GM21528 (cell line): ENCODE data around the gene SPTLC1.
"Not testable (repeated sequence)": the region's sequence is repeated elsewhere in the genome, so short reads cannot be mapped to it uniquely, and the experiment has no call there.

ENCODE experiments used
- ATAC-seq: cut with Tn5 transposase; IDR thresholded peaks from one replicate; pipeline ENCODE4 v1.9.1; 2021; ENCODE audit warnings: mild to moderate bottlenecking, moderate library complexity; ENCODE audit not compliant: unreplicated experiment, low FRiP score

The SPTLC1 gene

GRCh38 chr9:92141144-92142129 is 26.2 kb upstream of the SPTLC1 start:
- no peak for ATAC-seq

GRCh38 chr9:92140754-92141143 is 25.5 kb upstream of the SPTLC1 start:
- ATAC-seq: no peak

DNA sequence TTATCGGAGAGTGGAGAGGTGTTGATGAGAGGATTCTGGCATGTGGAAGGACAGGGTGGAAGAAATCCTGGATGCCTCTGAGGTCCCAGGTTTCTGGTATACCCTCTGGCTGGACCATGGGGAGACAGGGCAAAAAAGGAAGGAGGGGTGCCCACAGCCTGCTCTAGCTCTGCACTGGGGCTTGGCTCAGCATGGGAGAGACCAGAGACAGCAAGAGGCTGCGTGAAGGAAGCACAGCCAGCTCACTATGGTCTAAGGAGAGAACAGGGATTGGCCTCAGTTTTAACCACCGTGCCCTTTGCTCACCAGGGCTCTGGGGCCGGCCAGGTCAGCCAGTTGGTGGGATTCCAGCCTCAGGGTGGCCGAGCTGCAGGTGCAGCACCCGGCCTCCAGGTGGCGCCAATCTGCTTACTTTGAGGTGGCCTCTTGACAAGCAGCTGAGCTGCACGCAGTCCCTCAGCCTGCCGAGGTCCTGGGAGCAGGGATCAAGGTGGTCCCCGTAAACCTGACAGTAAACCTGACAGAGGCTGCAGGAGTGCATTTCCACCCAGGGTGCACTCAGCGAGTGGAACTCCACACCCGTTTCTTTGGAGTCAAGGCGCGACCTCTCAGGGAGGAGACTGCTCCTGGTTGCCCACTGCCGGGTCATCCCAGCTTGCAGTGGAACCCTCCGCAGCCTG is 25.0 kb upstream of the SPTLC1 start:
- ATAC-seq: no peak

- ATAC-seq: not testable (repeated sequence)
Measured at GRCh38 chr9:92138960-92139540, 23.8 kb upstream of the SPTLC1 start.

GRCh38 chr9:92138157-92138959 is 23.1 kb upstream of the SPTLC1 start:
- no peak for ATAC-seq

DNA sequence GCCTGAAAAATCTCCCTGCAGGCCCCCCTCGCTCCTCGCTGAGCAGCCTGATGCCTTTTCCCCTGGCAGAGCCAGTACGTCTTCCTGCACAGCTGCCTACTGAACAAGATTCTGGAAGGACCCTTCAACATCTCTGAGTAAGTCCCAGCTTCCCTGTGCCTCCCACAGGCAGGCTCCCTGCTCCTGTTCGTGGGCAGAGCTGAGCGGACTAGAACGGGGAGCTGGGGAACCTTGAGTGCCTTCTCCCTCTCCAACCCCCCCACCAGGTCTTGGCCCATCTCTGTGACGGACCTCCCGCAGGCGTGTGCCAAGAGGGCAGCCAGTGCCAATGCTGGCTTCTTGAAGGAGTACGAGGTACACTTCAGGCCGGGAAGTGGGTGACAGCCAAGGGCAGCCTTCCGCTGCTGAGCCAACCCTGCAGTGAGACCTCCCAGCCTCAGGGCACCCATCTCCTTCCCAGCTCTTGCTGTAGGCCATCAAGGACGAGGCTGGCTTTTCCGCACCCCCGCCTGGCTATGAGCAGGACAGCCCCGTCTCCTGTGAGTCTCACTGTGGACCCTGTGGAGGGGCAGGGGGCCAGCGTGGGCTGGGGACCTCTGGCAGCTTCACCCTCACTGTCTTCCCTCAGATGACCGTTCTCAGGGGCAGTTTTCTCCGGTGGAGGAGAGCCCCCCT is 21.1 kb upstream of the SPTLC1 start:
- ATAC-seq: no peak

DNA sequence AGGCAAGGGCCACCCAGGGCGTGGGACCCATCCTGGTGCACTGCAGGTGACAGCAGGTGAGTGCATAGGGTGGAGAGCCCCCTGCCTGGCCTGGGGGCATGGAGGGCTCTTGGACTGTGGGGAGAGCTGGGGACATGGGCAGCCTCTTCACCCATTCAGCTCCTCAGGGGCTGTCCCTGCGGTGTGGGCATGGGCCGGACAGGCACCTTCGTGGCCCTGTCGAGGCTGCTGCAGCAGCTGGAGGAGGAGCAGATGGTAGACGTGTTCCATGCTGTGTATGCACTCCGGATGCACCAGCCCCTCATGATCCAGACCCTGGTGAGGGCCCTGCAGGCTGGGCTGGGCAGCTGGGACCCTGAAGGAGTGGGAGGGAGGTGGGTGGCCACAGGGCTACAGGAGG is 20.4 kb upstream of the SPTLC1 start:
- ATAC-seq: no peak

GRCh38 chr9:92133949-92134604 is 18.9 kb upstream of the SPTLC1 start:
- ATAC-seq: no peak

DNA sequence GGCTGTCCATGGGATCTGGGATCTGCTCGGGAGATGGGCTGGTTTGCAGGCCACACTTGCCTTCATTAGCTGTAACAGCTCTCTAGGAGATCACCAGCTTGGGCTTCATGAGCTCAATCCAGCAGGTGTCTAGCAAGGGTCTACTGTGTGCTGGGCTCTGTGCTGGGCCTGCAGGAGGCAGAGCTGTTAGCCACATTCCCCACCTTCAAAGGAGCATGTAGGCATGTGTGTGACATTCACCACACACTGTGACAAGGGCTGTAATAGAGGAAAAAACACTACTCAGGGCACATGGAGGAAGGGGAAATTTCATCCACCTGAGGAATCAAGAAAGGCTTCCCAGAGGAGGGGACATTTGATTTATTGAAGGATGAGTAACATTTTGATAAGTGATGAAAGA is 17.7 kb upstream of the SPTLC1 start:
- ATAC-seq: not testable (repeated sequence)

GRCh38 chr9:92132501-92132900 is 17.3 kb upstream of the SPTLC1 start:
- ATAC-seq: no peak

- ATAC-seq: no peak
Measured at GRCh38 chr9:92122800-92123199, 7.6 kb upstream of the SPTLC1 start.

DNA sequence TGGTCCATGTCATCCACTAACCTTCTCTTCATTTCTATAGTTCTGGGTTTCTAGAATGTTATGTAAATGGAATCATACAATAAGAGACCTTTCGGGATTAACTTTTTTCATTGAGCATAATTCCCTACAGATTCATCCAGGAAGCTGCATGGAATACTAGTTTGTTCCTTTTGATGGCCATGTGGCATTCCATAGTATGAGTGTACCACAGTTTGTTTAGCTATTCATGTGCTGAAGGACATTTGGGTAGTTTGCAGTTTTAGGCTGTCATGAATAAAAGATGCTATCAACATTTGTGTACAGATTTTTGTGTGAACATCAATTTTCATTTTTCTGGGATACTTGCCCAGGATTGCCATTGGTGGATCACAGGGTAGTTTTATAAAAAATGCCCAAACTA is 6.8 kb upstream of the SPTLC1 start:
- no peak for ATAC-seq

DNA sequence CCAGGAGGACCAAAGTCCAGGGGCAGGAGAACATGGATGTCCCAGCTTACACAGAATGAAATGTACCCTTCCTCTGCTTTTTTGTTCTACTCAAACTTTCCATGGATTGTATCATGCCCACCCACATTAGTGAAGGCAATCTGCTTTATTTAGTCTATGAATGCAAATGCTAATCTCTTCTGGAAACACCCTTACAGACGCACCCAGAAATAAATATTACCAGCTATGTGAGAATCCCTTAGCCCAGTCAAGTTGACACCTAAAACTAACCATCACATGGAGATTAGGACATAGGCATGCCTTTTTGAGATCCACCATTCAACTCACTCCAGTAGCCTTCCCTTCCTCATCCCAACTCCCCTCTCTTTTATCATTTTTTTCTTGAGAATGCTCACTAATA is 6.1 kb upstream of the SPTLC1 start:
- no peak for ATAC-seq

DNA sequence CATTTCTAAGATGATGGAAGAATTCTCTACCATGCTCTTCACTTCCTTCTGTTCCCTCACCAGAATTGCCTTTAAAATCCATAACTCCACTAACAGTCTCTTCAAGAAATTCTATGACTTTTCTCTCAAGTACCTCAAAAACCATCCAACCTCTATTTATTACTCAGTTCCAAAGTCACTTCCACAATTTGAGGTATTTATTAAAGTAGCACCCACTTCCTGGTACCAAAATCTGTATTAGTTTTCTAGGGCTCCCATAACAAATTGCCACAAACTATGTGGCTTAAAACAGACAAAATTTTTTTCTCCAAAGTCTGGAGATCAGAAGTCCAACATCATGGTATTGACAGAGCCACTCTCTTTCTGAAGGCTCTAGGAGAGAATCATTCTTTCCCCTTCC is 4.9 kb upstream of the SPTLC1 start:
- no peak for ATAC-seq

- ATAC-seq: no peak
Measured at GRCh38 chr9:92119586-92119985, 4.4 kb upstream of the SPTLC1 start.

DNA sequence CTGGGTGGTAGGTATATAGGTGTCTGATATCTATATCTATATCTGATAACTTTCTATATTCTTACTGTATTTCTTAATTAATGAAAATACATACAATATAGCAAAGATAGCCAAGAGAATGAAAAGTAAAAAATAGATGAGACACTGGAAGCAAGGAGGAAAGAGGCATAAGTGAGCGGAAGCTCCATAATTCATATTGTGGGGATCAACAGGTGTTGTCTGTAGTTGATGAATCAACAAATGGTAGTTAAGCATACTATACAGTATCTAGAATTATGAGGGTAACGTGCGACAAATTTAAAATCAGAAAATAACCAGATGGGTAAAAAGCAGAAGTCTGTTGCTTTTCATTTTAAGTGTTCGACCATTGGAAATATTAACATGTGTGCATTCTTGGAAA is 7.1 kb downstream of the SPTLC1 start:
- no peak for ATAC-seq

GRCh38 chr9:92105446-92106225 is 9.6 kb downstream of the SPTLC1 start:
- ATAC-seq: not testable (repeated sequence)

GRCh38 chr9:92103601-92104000 is 11.6 kb downstream of the SPTLC1 start:
- ATAC-seq: not testable (repeated sequence)
